Natural killer cell treated with Interleukin-12 subunit alpha and Interleukin-12 subunit beta and Interleukin-15 and Interleukin-18, amount 100 ng/mL, for 72 hours (primary cell): ENCODE results near the gene ABCA13. TPM values are rescaled to one million over a fixed set of nuclear protein-coding genes. Genes with fewer than 3 reads are reported as not detected.

Experiments
- ATAC-seq, 2 donors: fragments of 150-1000 bp; cut with Tn5 transposase in 1 of 2; sonication (Bioruptor Pico), chemical (Tn5 transposase) in 1 of 2; 2 replicates each; pipeline ENCODE4 v1.10.0; 2021
- DNase-seq: peaks from one replicate; pipeline ENCODE4 v3.0.0; 2022; ENCODE audit warnings: low spot score
- H3K27ac Mint-ChIP-seq, 2 donors: 1 replicate in 1 of 2; 2 replicates in 1 of 2; pipeline ENCODE4 v1.8.0; 2022; ENCODE audit warnings: mixed read lengths in 2 of 2, mild to moderate bottlenecking in 1 of 2, moderate library complexity in 1 of 2
- H3K27me3 Mint-ChIP-seq, 2 donors: 1 replicate in 1 of 2; 2 replicates in 1 of 2; pipeline ENCODE4 v1.8.0; 2022; ENCODE audit warnings: mixed read lengths in 2 of 2
- H3K36me3 Mint-ChIP-seq: one replicate; pipeline ENCODE4 v1.8.0; 2022; ENCODE audit warnings: mixed read lengths
- H3K4me1 Mint-ChIP-seq, 2 donors: 1 replicate in 1 of 2; 2 replicates in 1 of 2; pipeline ENCODE4 v1.8.0; 2022; ENCODE audit warnings: low read depth in 2 of 2, mixed read lengths in 2 of 2, mild to moderate bottlenecking in 1 of 2
- H3K4me3 Mint-ChIP-seq: one replicate; pipeline ENCODE4 v1.8.0; 2022; ENCODE audit warnings: mixed read lengths
- H3K9me3 Mint-ChIP-seq: 2 replicates; pipeline ENCODE4 v1.8.0; 2022; ENCODE audit warnings: mixed read lengths
- total RNA-seq, 2 donors: library from RNA; stranded (reverse); gene quantifications; one replicate each; pipeline ENCODE4 v1.2.3, GENCODE V29; 2022

Gene ABCA13
- total RNA-seq, 2 donors from 2014 or later = not detected

GRCh38 chr7:48274662-48275061 is 103.4 kb downstream of the ABCA13 start:
- Mint-ChIP-seq H3K27me3 (no peaks in the 10 kb centered on the region), H3K4me1 (no peaks in the 10 kb centered on the region), H3K4me3 (no peak overlapping the region), H3K9me3 (no peaks in the 10 kb centered on the region), H3K36me3 (no peaks in the 10 kb centered on the region), H3K27ac (no peak overlapping the region)
- ATAC-seq (no peak), DNase-seq (no peak)

- no peaks in the 10 kb centered on the region for H3K4me1 Mint-ChIP-seq
- no peak overlapping the region for H3K27ac Mint-ChIP-seq
- ATAC-seq (no peak), DNase-seq (no peak)
- H3K27me3 Mint-ChIP-seq = peaks cover 9 to 23% of the 10 kb centered on the region in 2 donors
- no peaks in the 10 kb centered on the region for H3K9me3 Mint-ChIP-seq
- no peaks in the 10 kb centered on the region for H3K36me3 Mint-ChIP-seq
- H3K4me3 Mint-ChIP-seq = no peak overlapping the region
Measured at GRCh38 chr7:48279420-48279819, 108.2 kb downstream of the ABCA13 start.

- H3K27ac Mint-ChIP-seq = no peak overlapping the region
- H3K36me3 Mint-ChIP-seq = no peaks in the 10 kb centered on the region
- no peak overlapping the region for H3K4me3 Mint-ChIP-seq
- peak in 1 of 2 donors; percentile 67 for ATAC-seq
- no peaks in the 10 kb centered on the region for H3K9me3 Mint-ChIP-seq
- peaks cover 12 to 27% of the 10 kb centered on the region in 2 donors for H3K27me3 Mint-ChIP-seq
- H3K4me1 Mint-ChIP-seq = no peaks in the 10 kb centered on the region
- DNase-seq = no peak
Measured at GRCh38 chr7:48280100-48280499, 108.8 kb downstream of the ABCA13 start.

GRCh38 chr7:48285373-48285772 is 114.1 kb downstream of the ABCA13 start:
- no peak for DNase-seq
- Mint-ChIP-seq H3K4me1 (no peaks in the 10 kb centered on the region), H3K36me3 (no peaks in the 10 kb centered on the region), H3K27me3 (peaks cover 13 to 30% of the 10 kb centered on the region in 2 donors), H3K27ac (no peak overlapping the region), H3K9me3 (no peaks in the 10 kb centered on the region), H3K4me3 (no peak overlapping the region)
- no peak for ATAC-seq

GRCh38 chr7:48286836-48287235 is 115.6 kb downstream of the ABCA13 start:
- ATAC-seq = no peak
- H3K9me3 Mint-ChIP-seq = no peaks in the 10 kb centered on the region
- DNase-seq = no peak
- no peak overlapping the region for H3K4me3 Mint-ChIP-seq
- H3K36me3 Mint-ChIP-seq = no peaks in the 10 kb centered on the region
- no peaks in the 10 kb centered on the region for H3K4me1 Mint-ChIP-seq
- H3K27me3 Mint-ChIP-seq = peaks cover 12 to 29% of the 10 kb centered on the region in 2 donors
- no peak overlapping the region for H3K27ac Mint-ChIP-seq

GRCh38 chr7:48289656-48290055 is 118.4 kb downstream of the ABCA13 start:
- Mint-ChIP-seq H3K36me3 (no peaks in the 10 kb centered on the region), H3K27ac (no peak overlapping the region), H3K27me3 (peaks cover 10 to 22% of the 10 kb centered on the region in 2 donors), H3K4me3 (no peak overlapping the region), H3K9me3 (peaks cover 3% of the 10 kb centered on the region), H3K4me1 (no peaks in the 10 kb centered on the region)
- ATAC-seq (no peak), DNase-seq (no peak)

GRCh38 chr7:48292949-48293348 is 121.7 kb downstream of the ABCA13 start:
- no peak for ATAC-seq
- Mint-ChIP-seq H3K36me3 (no peaks in the 10 kb centered on the region), H3K9me3 (peaks cover 3% of the 10 kb centered on the region), H3K27me3 (peaks cover 5 to 14% of the 10 kb centered on the region in 2 donors), H3K4me1 (no peaks in the 10 kb centered on the region), H3K4me3 (no peak overlapping the region), H3K27ac (no peak overlapping the region)
- no peak for DNase-seq

GRCh38 chr7:48295296-48295971 is 124.2 kb downstream of the ABCA13 start:
- Mint-ChIP-seq H3K4me1 (peaks cover 0 to 3% of the 10 kb centered on the region in 2 donors), H3K4me3 (no peak overlapping the region), H3K36me3 (no peaks in the 10 kb centered on the region), H3K27me3 (peaks cover 8 to 14% of the 10 kb centered on the region in 2 donors), H3K9me3 (peaks cover 3% of the 10 kb centered on the region), H3K27ac (no peak overlapping the region)
- DNase-seq (no peak), ATAC-seq (no peak)

- H3K27me3 Mint-ChIP-seq = peaks cover 7 to 10% of the 10 kb centered on the region in 2 donors
- peaks cover 3% of the 10 kb centered on the region for H3K9me3 Mint-ChIP-seq
- no peak for DNase-seq
- no peak overlapping the region for H3K4me3 Mint-ChIP-seq
- no peak for ATAC-seq
- H3K36me3 Mint-ChIP-seq = no peaks in the 10 kb centered on the region
- H3K27ac Mint-ChIP-seq = no peak overlapping the region
- peaks cover 0 to 3% of the 10 kb centered on the region in 2 donors for H3K4me1 Mint-ChIP-seq
Measured at GRCh38 chr7:48296966-48297365, 125.7 kb downstream of the ABCA13 start.

- DNase-seq (no peak), ATAC-seq (peak; percentile 85 to 91)
- Mint-ChIP-seq H3K9me3 (no peaks in the 10 kb centered on the region), H3K27me3 (peaks cover 0 to 5% of the 10 kb centered on the region in 2 donors), H3K36me3 (no peaks in the 10 kb centered on the region), H3K4me3 (no peak overlapping the region), H3K27ac (peak overlapping the region in 1 of 2 donors; percentile 5), H3K4me1 (peaks cover 0 to 3% of the 10 kb centered on the region in 2 donors)
Measured at GRCh38 chr7:48298779-48299178, 127.5 kb downstream of the ABCA13 start.

GRCh38 chr7:48299580-48300169 is 128.4 kb downstream of the ABCA13 start:
- Mint-ChIP-seq H3K4me1 (peaks cover 0 to 3% of the 10 kb centered on the region in 2 donors), H3K36me3 (no peaks in the 10 kb centered on the region), H3K27ac (no peak overlapping the region)

GRCh38 chr7:48300301-48300700 is 129.0 kb downstream of the ABCA13 start:
- ATAC-seq = no peak
- H3K36me3 Mint-ChIP-seq = no peaks in the 10 kb centered on the region
- H3K27ac Mint-ChIP-seq = no peak overlapping the region
- no peak overlapping the region for H3K4me3 Mint-ChIP-seq
- peaks cover 3 to 12% of the 10 kb centered on the region in 2 donors for H3K27me3 Mint-ChIP-seq
- no peak for DNase-seq
- H3K4me1 Mint-ChIP-seq = peaks cover 0 to 3% of the 10 kb centered on the region in 2 donors
- no peaks in the 10 kb centered on the region for H3K9me3 Mint-ChIP-seq

More at GRCh38 chr7:48299580-48300169, 128.4 kb downstream of the ABCA13 start:
- H3K4me3 Mint-ChIP-seq = no peak overlapping the region
- peaks cover 0 to 7% of the 10 kb centered on the region in 2 donors for H3K27me3 Mint-ChIP-seq
- no peaks in the 10 kb centered on the region for H3K9me3 Mint-ChIP-seq
- ATAC-seq (peak; percentile 69 to 70), DNase-seq (no peak)

- no peak for ATAC-seq
- no peak overlapping the region for H3K4me3 Mint-ChIP-seq
- no peaks in the 10 kb centered on the region for H3K9me3 Mint-ChIP-seq
- peaks cover 0 to 3% of the 10 kb centered on the region in 2 donors for H3K4me1 Mint-ChIP-seq
- no peak for DNase-seq
- no peaks in the 10 kb centered on the region for H3K36me3 Mint-ChIP-seq
- H3K27me3 Mint-ChIP-seq = peaks cover 7 to 15% of the 10 kb centered on the region in 2 donors
- no peak overlapping the region for H3K27ac Mint-ChIP-seq
Measured at GRCh38 chr7:48301201-48301600, 129.9 kb downstream of the ABCA13 start.

GRCh38 chr7:48304641-48305040 is 133.4 kb downstream of the ABCA13 start:
- H3K27ac Mint-ChIP-seq = no peak overlapping the region
- H3K36me3 Mint-ChIP-seq = no peaks in the 10 kb centered on the region
- H3K9me3 Mint-ChIP-seq = no peaks in the 10 kb centered on the region
- no peak overlapping the region for H3K4me3 Mint-ChIP-seq
- H3K4me1 Mint-ChIP-seq = no peaks in the 10 kb centered on the region
- DNase-seq = no peak
- H3K27me3 Mint-ChIP-seq = peaks cover 7 to 12% of the 10 kb centered on the region in 2 donors
- no peak for ATAC-seq
